ENCODE measurements around the gene R3HCC1L. TPM values are rescaled to one million over a fixed set of nuclear protein-coding genes. Genes with fewer than 3 reads are reported as not detected.

The R3HCC1L gene
- total RNA-seq, 4 donors from 2014 or later: 12.1 to 23.6 (median 16.7) TPM

GRCh38 chr10:98163941-98164340 lies 29.5 kb downstream of the R3HCC1L start:
- no peak for TF ChIP-seq CTCF (IDR thresholded peaks at IDR 0.05)
- TF ChIP-seq POLR2A (IDR thresholded peaks at IDR 0.05): no peak
- no peak for DNase-seq (ENCODE audit: low spot score in 2 of 2)
- WGBS, 2 donors: 92 to 94% methylated on average over 5 of the region's 5 CpGs
- intact Hi-C loops (cut with DNase I; ENCODE audit: low total_unique reads): no loop called here
- no peak overlapping the region for H3K4me3 ChIP-seq (ENCODE audit: low read depth, poor library complexity, severe bottlenecking)

- intact Hi-C loops (cut with DNase I; ENCODE audit: low total_unique reads): no loop called here
- TF ChIP-seq CTCF (IDR thresholded peaks at IDR 0.05) (no peak), POLR2A (IDR thresholded peaks at IDR 0.05) (no peak)
- DNase-seq (ENCODE audit: low spot score in 2 of 2): no peak
- 61 to 85% methylated on average over 2 of the region's 2 CpGs for WGBS, 2 donors
- H3K4me3 ChIP-seq (ENCODE audit: low read depth, poor library complexity, severe bottlenecking): no peak overlapping the region
Measured at GRCh38 chr10:98167191-98167590, 32.7 kb downstream of the R3HCC1L start.

- no peak overlapping the region for H3K4me3 ChIP-seq (ENCODE audit: low read depth, poor library complexity, severe bottlenecking)
- 92% methylated on average over 7 of the region's 7 CpGs for WGBS, 2 donors
- DNase-seq (ENCODE audit: low spot score in 2 of 2): no peak
- TF ChIP-seq CTCF (IDR thresholded peaks at IDR 0.05): no peak
- TF ChIP-seq POLR2A (IDR thresholded peaks at IDR 0.05): no peak
- intact Hi-C loops (cut with DNase I; ENCODE audit: low total_unique reads): no loop called here
Measured at GRCh38 chr10:98168147-98168546, 33.7 kb downstream of the R3HCC1L start.

- no peak overlapping the region for H3K4me3 ChIP-seq (ENCODE audit: low read depth, poor library complexity, severe bottlenecking)
- WGBS, 2 donors: 82 to 91% methylated on average over 3 of the region's 3 CpGs
- intact Hi-C loops (cut with DNase I; ENCODE audit: low total_unique reads): no loop called here
- no peak for DNase-seq (ENCODE audit: low spot score in 2 of 2)
- no peak for TF ChIP-seq CTCF (IDR thresholded peaks at IDR 0.05)
- TF ChIP-seq POLR2A (IDR thresholded peaks at IDR 0.05): no peak
Measured at GRCh38 chr10:98168766-98169165, 34.3 kb downstream of the R3HCC1L start.

- intact Hi-C loops (cut with DNase I; ENCODE audit: low total_unique reads): no loop called here
- H3K4me3 ChIP-seq (ENCODE audit: low read depth, poor library complexity, severe bottlenecking): no peak overlapping the region
- no peak for DNase-seq (ENCODE audit: low spot score in 2 of 2)
- TF ChIP-seq CTCF (IDR thresholded peaks at IDR 0.05) (no peak), POLR2A (IDR thresholded peaks at IDR 0.05) (no peak)
- 71 to 79% methylated on average over 2 of the region's 2 CpGs for WGBS, 2 donors
Measured at GRCh38 chr10:98169379-98169778, 34.9 kb downstream of the R3HCC1L start.

All from lower leg skin (tissue), 4 donors.